ENCODE results near the gene IL31RA.
"Not testable (repeated sequence)": the region's sequence is repeated elsewhere in the genome, so short reads cannot be mapped to it uniquely, and the experiment has no call there.

The IL31RA gene

GRCh38 chr5:55927861-55928655, 76.9 kb downstream of the IL31RA start:
- no peak for DNase-seq

- DNase-seq, result no peak
Observed at GRCh38 chr5:55929020-55929799, 78.1 kb downstream of the IL31RA start.

GRCh38 chr5:55932700-55933099, 81.5 kb downstream of the IL31RA start:
- no peak for DNase-seq

GRCh38 chr5:55933377-55934114, 82.4 kb downstream of the IL31RA start:
- DNase-seq, result no peak

GRCh38 chr5:55934115-55934613, 83.0 kb downstream of the IL31RA start:
- DNase-seq, result no peak

GRCh38 chr5:55934720-55935119, 83.6 kb downstream of the IL31RA start:
- no peak for DNase-seq

- no peak for DNase-seq
Observed at GRCh38 chr5:55935371-55935770, 84.2 kb downstream of the IL31RA start.

GRCh38 chr5:55936100-55936693, 85.0 kb downstream of the IL31RA start:
- DNase-seq, result peak; percentile 13 to 68

GRCh38 chr5:55937598-55937997, 86.4 kb downstream of the IL31RA start:
- DNase-seq, result not testable (repeated sequence)

- DNase-seq, result not testable (repeated sequence)
Observed at GRCh38 chr5:55941154-55941553, 90.0 kb downstream of the IL31RA start.

GRCh38 chr5:55959208-55959607, 108.1 kb downstream of the IL31RA start:
- no peak for DNase-seq

GRCh38 chr5:55960779-55961178, 109.6 kb downstream of the IL31RA start:
- no peak for DNase-seq

GRCh38 chr5:55965525-55965924, 114.4 kb downstream of the IL31RA start:
- no peak for DNase-seq

GRCh38 chr5:55966284-55966683, 115.1 kb downstream of the IL31RA start:
- no peak for DNase-seq

- DNase-seq, result no peak
Observed at GRCh38 chr5:55969956-55970355, 118.8 kb downstream of the IL31RA start.
